HG02759 (cell line): ENCODE results near the gene KRTAP5-7.
"Not testable (repeated sequence)": the region's sequence is repeated elsewhere in the genome, so short reads cannot be mapped to it uniquely, and the experiment has no call there.

ENCODE experiments used
- ATAC-seq: cut with Tn5 transposase; IDR thresholded peaks from one replicate; pipeline ENCODE4 v1.9.1; 2021; ENCODE audit warnings: mild to moderate bottlenecking, moderate library complexity; ENCODE audit not compliant: unreplicated experiment

The KRTAP5-7 gene

GRCh38 chr11:71532036-71532610 is 5.1 kb downstream of the KRTAP5-7 start:
- no peak for ATAC-seq

DNA sequence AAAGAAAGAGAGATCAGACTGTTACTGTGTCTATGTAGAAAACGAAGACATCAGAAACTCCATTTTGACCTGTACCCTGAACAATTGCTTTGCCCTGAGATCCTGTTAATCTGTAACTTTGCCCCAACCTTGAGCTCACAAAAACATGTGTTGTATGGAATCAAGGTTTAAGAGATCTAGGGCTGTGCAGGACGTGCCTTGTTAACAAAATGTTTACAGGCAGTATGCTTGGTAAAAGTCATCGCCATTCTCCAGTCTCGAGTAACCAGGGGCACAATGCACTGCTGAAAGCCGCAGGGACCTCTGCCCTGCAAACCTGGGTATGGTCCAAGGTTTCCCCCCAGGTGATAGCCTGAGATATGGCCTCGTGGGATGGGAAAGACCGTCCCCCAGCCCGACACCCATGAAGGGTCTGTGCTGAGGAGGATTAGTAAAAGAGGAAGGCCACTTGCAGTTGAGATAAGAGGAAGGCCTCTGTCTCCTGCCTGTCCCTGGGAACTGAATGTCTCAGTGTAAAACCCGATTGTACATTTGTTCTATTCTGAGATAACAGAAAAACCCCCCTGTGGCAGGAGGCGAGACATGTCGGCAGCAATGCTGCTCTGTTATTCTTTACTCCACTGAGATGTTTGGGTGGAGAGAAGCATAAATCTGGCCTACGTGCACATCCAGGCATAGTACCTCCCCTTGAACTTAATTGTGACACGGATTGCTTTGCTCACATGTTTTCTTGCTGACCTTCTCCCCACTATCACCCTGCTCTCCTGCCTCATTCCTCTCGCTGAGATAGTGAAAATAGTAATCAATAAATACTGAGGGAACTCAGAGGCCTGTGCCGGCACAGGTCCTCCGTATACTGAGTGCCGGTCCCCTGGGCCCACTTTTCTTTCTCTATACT is 7.9 kb downstream of the KRTAP5-7 start:
- ATAC-seq = not testable (repeated sequence)

GRCh38 chr11:71535825-71536224 is 8.8 kb downstream of the KRTAP5-7 start:
- ATAC-seq = no peak

DNA sequence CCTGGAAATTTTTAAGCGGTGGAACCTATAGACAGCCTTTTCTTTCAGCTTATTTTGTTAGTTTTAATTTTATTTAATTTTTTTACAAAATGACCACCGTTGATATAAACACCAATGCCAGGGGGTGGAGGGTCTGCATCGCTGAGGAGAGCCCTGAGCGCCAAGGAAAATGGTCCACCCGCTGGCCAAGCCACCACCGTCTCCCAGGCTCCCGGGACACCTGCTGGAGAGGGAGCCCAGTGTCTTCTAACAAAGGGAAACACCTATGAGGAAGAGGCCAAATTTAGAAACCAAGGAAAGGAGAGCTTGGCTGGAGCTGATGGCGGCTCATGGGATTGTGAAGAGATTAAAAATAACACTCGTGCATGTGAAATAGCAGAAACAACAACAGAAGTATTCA is 10.5 kb downstream of the KRTAP5-7 start:
- ATAC-seq = no peak

DNA sequence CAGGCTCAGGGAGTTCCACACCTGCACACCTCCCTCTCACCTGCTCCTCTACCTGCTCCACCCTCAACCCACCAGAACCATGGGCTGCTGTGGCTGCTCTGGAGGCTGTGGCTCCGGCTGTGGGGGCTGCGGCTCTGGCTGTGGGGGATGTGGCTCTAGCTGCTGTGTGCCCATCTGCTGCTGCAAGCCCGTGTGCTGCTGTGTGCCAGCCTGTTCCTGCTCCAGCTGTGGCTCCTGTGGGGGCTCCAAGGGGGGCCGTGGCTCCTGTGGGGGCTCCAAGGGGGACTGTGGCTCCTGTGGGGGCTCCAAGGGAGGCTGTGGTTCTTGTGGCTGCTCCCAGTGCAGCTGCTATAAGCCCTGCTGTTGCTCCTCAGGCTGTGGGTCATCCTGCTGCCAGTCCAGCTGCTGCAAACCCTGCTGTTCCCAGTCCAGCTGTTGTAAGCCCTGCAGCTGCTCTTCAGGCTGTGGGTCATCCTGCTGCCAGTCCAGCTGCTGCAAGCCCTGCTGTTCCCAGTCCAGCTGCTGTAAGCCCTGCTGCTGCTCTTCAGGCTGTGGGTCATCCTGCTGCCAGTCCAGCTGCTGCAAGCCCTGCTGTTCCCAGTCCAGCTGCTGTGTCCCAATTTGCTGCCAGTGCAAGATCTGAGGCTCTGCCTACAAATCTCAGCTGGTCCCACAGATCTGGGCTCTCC is 11.1 kb downstream of the KRTAP5-7 start, which contains the start of gene KRTAP5-8:
KRTAP5-8 (plus strand) TSS at position 49 of the 689 bp plus-strand sequence; CDS start at position 80, 31 bp downstream.
- not testable (repeated sequence) for ATAC-seq

- no peak for ATAC-seq
These were observed 11.6 kb downstream of the KRTAP5-7 start for GRCh38 chr11:71538666-71538990.

- no peak for ATAC-seq
These were observed 11.9 kb downstream of the KRTAP5-7 start for GRCh38 chr11:71539017-71539416.

GRCh38 chr11:71539971-71540370 is 12.9 kb downstream of the KRTAP5-7 start:
- ATAC-seq = not testable (repeated sequence)

GRCh38 chr11:71540521-71541304 is 13.6 kb downstream of the KRTAP5-7 start:
- not testable (repeated sequence) for ATAC-seq

DNA sequence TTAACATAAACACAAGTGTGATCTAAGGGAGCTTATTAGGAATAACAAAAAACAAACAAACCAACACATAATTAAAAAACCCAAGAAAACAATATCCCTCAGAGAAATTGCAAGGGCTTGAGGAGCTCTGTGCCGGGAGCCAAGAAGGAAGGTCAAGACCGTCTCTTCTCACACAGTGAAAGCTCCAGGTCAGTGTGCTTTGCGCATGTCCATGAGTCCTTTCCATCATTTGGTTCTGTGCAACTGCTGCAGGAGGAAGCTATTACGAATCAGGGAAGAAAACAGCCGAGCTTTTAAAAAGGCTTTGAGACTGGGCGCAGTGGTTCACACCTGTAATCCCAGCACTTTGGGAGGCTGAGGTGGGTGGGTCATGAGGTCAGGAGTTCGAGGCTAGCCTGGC is 15.3 kb downstream of the KRTAP5-7 start:
- ATAC-seq = no peak

GRCh38 chr11:71542879-71543777 is 16.1 kb downstream of the KRTAP5-7 start:
- no peak for ATAC-seq

- no peak for ATAC-seq
These were observed 16.8 kb downstream of the KRTAP5-7 start for GRCh38 chr11:71543866-71544265.

GRCh38 chr11:71544525-71545214 is 17.6 kb downstream of the KRTAP5-7 start:
- ATAC-seq = no peak

GRCh38 chr11:71545405-71545966 is 18.4 kb downstream of the KRTAP5-7 start:
- ATAC-seq = no peak

GRCh38 chr11:71548120-71548519 is 21.1 kb downstream of the KRTAP5-7 start, which contains the start of gene KRTAP5-9:
TSS of gene KRTAP5-9 (plus strand) at chr11:71548420. CDS start at chr11:71548658, 238 bp downstream.
- no peak for ATAC-seq

- no peak for ATAC-seq
These were observed 21.7 kb downstream of the KRTAP5-7 start for GRCh38 chr11:71548716-71549151.

GRCh38 chr11:71551711-71552110 is 24.6 kb downstream of the KRTAP5-7 start:
- ATAC-seq = no peak

GRCh38 chr11:71554996-71555395 is 27.9 kb downstream of the KRTAP5-7 start:
- no peak for ATAC-seq

DNA sequence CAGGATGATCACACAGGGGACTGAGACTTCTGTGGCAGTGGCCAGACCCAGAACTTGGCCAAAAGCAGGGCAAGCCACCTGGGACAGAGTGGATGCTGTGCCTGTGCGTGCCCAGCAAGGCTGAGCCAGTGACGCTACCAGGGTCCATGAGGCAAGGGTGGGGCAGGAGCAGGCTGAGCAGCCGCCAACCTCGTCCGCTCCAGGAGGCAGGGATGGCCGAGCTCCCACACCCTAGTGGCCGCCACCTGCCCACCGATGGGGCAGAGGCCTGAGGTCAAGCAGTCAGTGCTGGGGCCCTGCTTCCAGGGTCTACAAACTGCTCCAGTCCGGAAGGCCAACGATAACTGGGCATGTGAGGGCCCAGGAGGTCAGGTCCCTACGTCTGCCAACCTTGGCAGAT is 28.4 kb downstream of the KRTAP5-7 start:
- ATAC-seq = no peak
